ENCODE measurements around the gene CHD1. TPM values are rescaled to one million over a fixed set of nuclear protein-coding genes. Genes with fewer than 3 reads are reported as not detected.
A peak's percentile ranks its signal among the peaks of the same experiment; 100 is the strongest.

Gene CHD1
- total RNA-seq, 2 experiments from 2014 or later, result 58.0 to 58.5 TPM

GRCh38 chr5:98954392-98955028 lies 25.7 kb upstream of the CHD1 start:
- Mint-ChIP-seq H3K27me3 (no peaks in the 10 kb centered on the region), H3K27ac (no peak overlapping the region), H3K4me3 (no peak overlapping the region), H3K4me1 (no peaks in the 10 kb centered on the region), H3K9me3 (no peaks in the 10 kb centered on the region), H3K36me3 (no peaks in the 10 kb centered on the region)
- no peak for DNase-seq

- no peak for DNase-seq
- H3K27me3 Mint-ChIP-seq, result no peaks in the 10 kb centered on the region
- H3K27ac Mint-ChIP-seq, result no peak overlapping the region
- no peak overlapping the region for H3K4me3 Mint-ChIP-seq
- no peaks in the 10 kb centered on the region for H3K9me3 Mint-ChIP-seq
- H3K36me3 Mint-ChIP-seq, result no peaks in the 10 kb centered on the region
- peaks cover 29% of the 10 kb centered on the region for H3K4me1 Mint-ChIP-seq
These were observed 14.0 kb upstream of the CHD1 start for GRCh38 chr5:98942847-98943246.

- no peaks in the 10 kb centered on the region for H3K27me3 Mint-ChIP-seq
- peaks cover 32% of the 10 kb centered on the region for H3K4me1 Mint-ChIP-seq
- H3K36me3 Mint-ChIP-seq, result no peaks in the 10 kb centered on the region
- H3K4me3 Mint-ChIP-seq, result no peak overlapping the region
- DNase-seq, result no peak
- no peaks in the 10 kb centered on the region for H3K9me3 Mint-ChIP-seq
- H3K27ac Mint-ChIP-seq, result no peak overlapping the region
These were observed 12.5 kb upstream of the CHD1 start for GRCh38 chr5:98941131-98941883.

- Mint-ChIP-seq H3K36me3 (no peaks in the 10 kb centered on the region), H3K4me3 (no peak overlapping the region), H3K27ac (peak overlapping the region; percentile 43), H3K9me3 (no peaks in the 10 kb centered on the region), H3K27me3 (no peaks in the 10 kb centered on the region), H3K4me1 (peaks cover 32% of the 10 kb centered on the region)
- no peak for DNase-seq
These were observed 11.8 kb upstream of the CHD1 start for GRCh38 chr5:98940581-98940980.

GRCh38 chr5:98938464-98938863 lies 9.7 kb upstream of the CHD1 start:
- peaks cover 5% of the 10 kb centered on the region for H3K36me3 Mint-ChIP-seq
- peak overlapping the region; percentile 17 for H3K27ac Mint-ChIP-seq
- H3K27me3 Mint-ChIP-seq, result no peaks in the 10 kb centered on the region
- peaks cover 2% of the 10 kb centered on the region for H3K9me3 Mint-ChIP-seq
- no peak overlapping the region for H3K4me3 Mint-ChIP-seq
- no peak for DNase-seq
- H3K4me1 Mint-ChIP-seq, result peaks cover 51% of the 10 kb centered on the region

GRCh38 chr5:98936948-98937715 lies 8.3 kb upstream of the CHD1 start:
- no peak for DNase-seq
- Mint-ChIP-seq H3K27ac (peak overlapping the region; percentile 34), H3K4me3 (no peak overlapping the region)

GRCh38 chr5:98935206-98935605 lies 6.4 kb upstream of the CHD1 start:
- peak overlapping the region; percentile 91 for H3K27ac Mint-ChIP-seq
- peaks cover 9% of the 10 kb centered on the region for H3K36me3 Mint-ChIP-seq
- H3K9me3 Mint-ChIP-seq, result peaks cover 2% of the 10 kb centered on the region
- peaks cover 62% of the 10 kb centered on the region for H3K4me1 Mint-ChIP-seq
- no peak for DNase-seq
- H3K4me3 Mint-ChIP-seq, result no peak overlapping the region
- no peaks in the 10 kb centered on the region for H3K27me3 Mint-ChIP-seq

More at GRCh38 chr5:98936948-98937715, 8.3 kb upstream of the CHD1 start:
- peaks cover 58% of the 10 kb centered on the region for H3K4me1 Mint-ChIP-seq
- no peaks in the 10 kb centered on the region for H3K27me3 Mint-ChIP-seq
- H3K36me3 Mint-ChIP-seq, result peaks cover 9% of the 10 kb centered on the region
- H3K9me3 Mint-ChIP-seq, result peaks cover 2% of the 10 kb centered on the region

- H3K36me3 Mint-ChIP-seq, result peaks cover 9% of the 10 kb centered on the region
- H3K9me3 Mint-ChIP-seq, result peaks cover 2% of the 10 kb centered on the region
- H3K27me3 Mint-ChIP-seq, result no peaks in the 10 kb centered on the region
- no peak for DNase-seq
- peaks cover 64% of the 10 kb centered on the region for H3K4me1 Mint-ChIP-seq
- peak overlapping the region; percentile 91 for H3K27ac Mint-ChIP-seq
- H3K4me3 Mint-ChIP-seq, result no peak overlapping the region
These were observed 5.7 kb upstream of the CHD1 start for GRCh38 chr5:98934546-98934945.

- DNase-seq, result peak; percentile 19
- peak overlapping the region; percentile 57 for H3K4me3 Mint-ChIP-seq
- peaks cover 61% of the 10 kb centered on the region for H3K4me1 Mint-ChIP-seq
- no peaks in the 10 kb centered on the region for H3K27me3 Mint-ChIP-seq
- peaks cover 9% of the 10 kb centered on the region for H3K36me3 Mint-ChIP-seq
- H3K9me3 Mint-ChIP-seq, result peaks cover 2% of the 10 kb centered on the region
- H3K27ac Mint-ChIP-seq, result peak overlapping the region; percentile 91
These were observed 4.8 kb upstream of the CHD1 start for GRCh38 chr5:98933445-98934072.

GRCh38 chr5:98930972-98931762 lies 2.4 kb upstream of the CHD1 start:
- no peaks in the 10 kb centered on the region for H3K27me3 Mint-ChIP-seq
- peak overlapping the region; percentile 90 for H3K4me3 Mint-ChIP-seq
- peak overlapping the region; percentile 98 for H3K27ac Mint-ChIP-seq
- peaks cover 13% of the 10 kb centered on the region for H3K36me3 Mint-ChIP-seq
- DNase-seq, result no peak
- peaks cover 2% of the 10 kb centered on the region for H3K9me3 Mint-ChIP-seq
- peaks cover 56% of the 10 kb centered on the region for H3K4me1 Mint-ChIP-seq

GRCh38 chr5:98929710-98930298 lies 997 bp upstream of the CHD1 start:
- Mint-ChIP-seq H3K27me3 (no peaks in the 10 kb centered on the region), H3K27ac (peak overlapping the region; percentile 98), H3K9me3 (peaks cover 2% of the 10 kb centered on the region), H3K4me3 (peak overlapping the region; percentile 90), H3K36me3 (peaks cover 16% of the 10 kb centered on the region), H3K4me1 (peaks cover 51% of the 10 kb centered on the region)
- DNase-seq, result no peak

GRCh38 chr5:98927989-98928872 lies 576 bp downstream of the CHD1 start:
- Mint-ChIP-seq H3K9me3 (no peaks in the 10 kb centered on the region), H3K36me3 (peaks cover 15% of the 10 kb centered on the region), H3K27ac (peak overlapping the region; percentile 98), H3K4me3 (peak overlapping the region; percentile 97), H3K4me1 (peaks cover 47% of the 10 kb centered on the region), H3K27me3 (no peaks in the 10 kb centered on the region)
- peak; percentile 46 for DNase-seq

GRCh38 chr5:98927242-98927988 lies 1.4 kb downstream of the CHD1 start:
- Mint-ChIP-seq H3K9me3 (no peaks in the 10 kb centered on the region), H3K27me3 (no peaks in the 10 kb centered on the region), H3K4me1 (peaks cover 44% of the 10 kb centered on the region), H3K36me3 (peaks cover 16% of the 10 kb centered on the region), H3K4me3 (peak overlapping the region; percentile 97), H3K27ac (peak overlapping the region; percentile 97)
- peak; percentile 63 for DNase-seq
